ENCODE data around the gene SLC48A1. TPM values are rescaled to one million over a fixed set of nuclear protein-coding genes. Genes with fewer than 3 reads are reported as not detected.

Gene SLC48A1
- total RNA-seq, 1 experiment from 2014 or later: 35.7 TPM

GRCh38 chr12:47777151-47777550 is 4.1 kb downstream of the SLC48A1 start:
- no peak for DNase-seq (ENCODE audit: low spot score)

DNA sequence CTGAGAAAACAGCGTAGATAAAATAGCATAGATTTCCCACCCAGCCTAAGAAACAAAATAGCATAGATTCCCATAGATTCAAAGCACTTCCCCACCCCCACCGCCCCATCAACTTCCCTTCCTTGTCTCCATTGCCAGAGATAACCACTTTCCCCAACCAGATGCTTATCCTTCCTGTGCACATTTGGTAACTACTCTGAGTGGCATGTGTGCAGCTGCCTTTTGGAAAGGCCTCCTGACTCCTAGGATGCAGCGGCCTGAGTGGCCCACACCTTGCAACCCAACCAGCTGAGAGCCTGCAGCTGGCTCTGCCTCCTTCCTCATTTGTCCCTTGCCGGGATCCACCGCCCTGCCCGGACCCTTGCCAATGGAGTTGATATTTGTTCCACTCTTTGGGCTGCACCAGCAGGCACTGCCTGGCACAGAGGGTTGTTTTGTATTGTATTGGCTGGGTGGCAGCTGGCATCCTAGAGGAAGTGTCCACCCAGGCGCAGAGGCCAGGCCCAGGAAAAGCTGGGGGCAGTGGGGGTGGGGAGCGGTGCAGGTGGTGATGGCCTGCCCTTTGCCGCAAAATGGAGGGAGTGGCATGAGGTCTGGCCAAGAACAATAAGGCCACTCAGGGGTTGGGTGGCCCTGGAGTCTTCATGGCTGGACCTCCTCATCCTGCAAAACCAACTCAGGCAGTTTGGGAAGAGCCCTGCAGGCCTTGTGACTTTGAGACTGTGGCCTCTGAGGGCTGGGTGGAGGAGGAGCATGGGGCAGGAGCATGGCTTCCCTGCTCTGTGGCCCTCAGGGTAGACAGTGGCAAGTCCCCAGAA is 4.9 kb downstream of the SLC48A1 start:
- no peak for DNase-seq (ENCODE audit: low spot score)

GRCh38 chr12:47778881-47779280 is 5.8 kb downstream of the SLC48A1 start:
- DNase-seq (ENCODE audit: low spot score): no peak

GRCh38 chr12:47779301-47779942 is 6.4 kb downstream of the SLC48A1 start:
- DNase-seq (ENCODE audit: low spot score): peak; percentile 94

DNA sequence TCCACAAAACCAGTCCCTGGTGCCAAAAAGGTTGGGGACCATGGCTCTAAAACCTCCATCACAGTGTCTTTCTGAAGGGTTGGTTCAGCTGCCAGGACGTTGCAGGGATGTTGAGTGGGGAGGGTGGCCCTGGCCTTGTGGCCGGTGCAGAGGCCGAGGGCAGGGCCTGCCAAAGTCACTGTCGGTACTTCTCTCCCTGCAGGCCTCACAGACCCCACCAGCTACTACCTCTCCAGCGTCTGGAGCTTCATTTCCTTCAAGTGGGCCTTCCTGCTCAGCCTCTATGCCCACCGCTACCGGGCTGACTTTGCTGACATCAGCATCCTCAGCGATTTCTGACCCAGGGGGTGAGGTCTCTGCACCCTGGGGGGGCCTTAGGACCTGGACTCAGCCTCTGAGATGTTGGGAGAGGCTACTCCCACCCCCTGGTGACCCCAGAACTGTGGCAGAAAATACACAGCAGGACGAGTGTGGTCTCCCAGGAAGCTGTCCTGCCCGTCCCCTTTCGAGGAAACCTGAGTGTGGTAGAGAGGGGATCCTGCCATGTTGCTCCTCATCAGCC is 7.0 kb downstream of the SLC48A1 start:
- no peak for DNase-seq (ENCODE audit: low spot score)

GRCh38 chr12:47781479-47782371 is 8.7 kb downstream of the SLC48A1 start:
- no peak for DNase-seq (ENCODE audit: low spot score)

- DNase-seq (ENCODE audit: low spot score): no peak
These were observed 9.3 kb downstream of the SLC48A1 start for GRCh38 chr12:47782372-47782770.

DNA sequence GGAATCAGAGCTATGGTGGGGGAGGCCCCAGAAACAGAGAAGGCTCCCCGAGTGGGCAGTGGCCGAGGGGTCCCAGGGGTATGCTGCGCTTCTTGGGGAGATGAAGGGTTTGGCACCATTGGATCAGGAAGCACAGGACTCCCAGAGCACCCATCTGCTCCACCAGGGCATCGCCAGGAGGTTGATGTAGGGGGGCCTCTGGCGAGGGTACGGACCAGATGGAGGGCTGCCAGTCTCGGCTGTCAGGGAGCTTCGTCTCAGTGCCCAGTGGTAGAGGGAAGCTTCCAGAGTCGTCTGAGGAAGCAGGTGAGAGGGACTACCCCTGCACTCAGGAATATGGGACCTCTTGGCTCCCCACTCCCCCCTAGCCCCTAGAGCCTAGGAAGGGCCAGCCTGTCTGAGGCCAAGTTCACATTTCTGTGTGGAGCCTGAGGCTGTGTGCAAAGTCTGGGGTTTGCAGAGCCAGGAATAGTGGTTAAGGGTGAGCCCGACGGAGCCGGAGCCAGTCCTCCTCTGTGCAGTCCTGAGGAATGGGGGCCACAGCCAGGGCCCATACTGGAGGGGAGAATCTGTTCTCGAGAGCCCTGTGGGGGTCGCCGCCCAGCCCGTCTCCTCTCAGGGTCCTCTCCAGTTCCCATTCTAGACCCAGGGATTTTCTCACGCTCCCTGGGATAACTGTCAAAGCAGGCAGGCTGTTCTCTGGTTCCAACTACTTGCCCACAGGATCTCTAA is 10.2 kb downstream of the SLC48A1 start:
- DNase-seq (ENCODE audit: low spot score): no peak

DNA sequence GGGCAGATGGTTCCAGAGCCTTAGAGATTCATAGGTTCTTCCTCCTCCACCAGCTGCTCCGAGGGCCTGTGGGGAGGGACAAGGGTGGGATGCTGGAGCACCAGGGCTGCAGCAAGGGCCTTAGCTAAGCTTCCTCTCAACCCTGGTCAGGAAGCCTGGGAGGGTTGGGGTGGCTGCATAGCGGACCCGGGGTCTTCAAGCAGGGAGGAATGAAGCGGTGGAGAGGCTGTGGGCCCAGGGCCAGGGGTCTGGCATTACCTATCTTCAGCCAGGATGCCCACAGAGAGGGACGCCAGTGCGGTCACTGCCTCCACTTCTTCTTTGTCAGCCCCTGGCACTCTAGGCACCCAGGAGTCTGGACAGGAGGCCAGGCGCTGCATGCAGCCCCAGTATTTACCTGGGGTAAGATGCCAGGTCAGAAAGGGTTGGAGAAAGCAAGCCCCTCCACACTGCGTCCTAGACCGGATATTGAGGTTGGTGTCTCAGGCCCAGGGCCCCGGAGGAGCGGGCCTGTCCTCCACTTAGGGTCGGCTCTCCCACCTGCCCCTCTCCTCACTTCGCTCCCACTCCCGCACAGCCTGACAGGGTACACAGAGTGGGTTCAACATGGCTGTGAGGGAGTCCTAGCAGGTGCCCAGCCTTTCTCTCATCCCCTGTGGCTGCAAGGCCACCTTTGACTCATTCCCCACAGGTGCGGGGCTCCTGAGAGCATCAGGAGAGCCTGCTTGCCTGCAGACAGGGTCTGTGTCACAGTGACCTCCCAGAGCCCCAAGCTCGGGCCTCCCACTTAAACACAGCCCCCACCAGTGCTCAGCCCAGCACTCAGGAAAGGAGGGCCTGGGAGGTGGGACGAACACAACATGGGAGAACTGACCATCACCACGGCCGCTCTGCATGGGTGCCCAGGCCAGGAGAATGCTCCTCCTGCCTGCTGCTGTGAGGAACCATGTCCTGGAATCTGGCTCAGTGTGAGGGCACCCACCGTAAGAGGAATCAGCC is 11.1 kb downstream of the SLC48A1 start:
- DNase-seq (ENCODE audit: low spot score): no peak

GRCh38 chr12:47785036-47785886 is 12.2 kb downstream of the SLC48A1 start:
- no peak for DNase-seq (ENCODE audit: low spot score)

GRCh38 chr12:47785887-47786661 is 13.0 kb downstream of the SLC48A1 start:
- no peak for DNase-seq (ENCODE audit: low spot score)

GRCh38 chr12:47786662-47787280 is 13.7 kb downstream of the SLC48A1 start:
- DNase-seq (ENCODE audit: low spot score): no peak

GRCh38 chr12:47787596-47788319 is 14.7 kb downstream of the SLC48A1 start:
- no peak for DNase-seq (ENCODE audit: low spot score)

- DNase-seq (ENCODE audit: low spot score): no peak
These were observed 16.1 kb downstream of the SLC48A1 start for GRCh38 chr12:47789141-47789540.

DNA sequence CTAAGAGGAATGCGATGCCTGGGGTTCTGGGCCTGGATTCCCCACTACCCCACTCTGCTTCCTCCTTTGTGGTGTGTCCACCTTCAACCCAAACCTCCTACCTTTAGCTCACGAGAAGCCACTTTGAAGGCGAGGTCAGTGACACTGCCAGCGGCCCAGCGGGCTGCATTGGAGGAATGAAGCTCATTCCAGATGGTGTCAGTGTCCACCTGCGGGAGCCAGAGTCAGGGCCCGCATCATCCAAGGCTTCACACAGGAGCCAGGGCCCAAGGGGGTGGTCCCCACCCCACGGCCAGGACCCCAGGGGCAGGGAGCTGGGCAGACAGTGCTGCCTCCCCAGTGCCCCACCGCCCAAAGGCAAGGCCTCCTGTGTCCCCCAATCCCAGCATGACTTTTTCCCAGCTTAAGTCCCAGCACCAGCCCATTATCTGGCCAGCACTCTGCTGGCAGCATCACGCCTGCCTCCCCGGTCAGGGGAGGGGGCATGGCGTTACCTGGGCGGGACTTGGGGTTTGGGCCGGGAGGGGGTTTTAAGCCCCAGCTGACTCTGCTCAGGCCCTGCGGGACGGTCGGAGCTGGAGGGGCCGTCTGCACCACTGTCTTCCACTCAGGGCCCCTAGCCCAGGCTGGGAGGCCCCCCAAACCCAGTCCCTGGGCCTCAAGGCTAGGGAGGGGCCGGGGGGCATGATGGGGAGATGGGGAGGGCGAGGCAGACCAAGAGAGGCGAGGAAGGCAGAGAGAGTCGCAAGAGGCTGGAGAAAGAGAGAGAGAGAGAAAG is 16.9 kb downstream of the SLC48A1 start:
- DNase-seq (ENCODE audit: low spot score): no peak

Measured in HT-29 (cell line).